ENCODE measurements around the gene FCRL3. TPM values are rescaled to one million over a fixed set of nuclear protein-coding genes. Genes with fewer than 3 reads are reported as not detected.
A peak's percentile ranks its signal among the peaks of the same experiment; 100 is the strongest.

The FCRL3 gene
- polyA plus RNA-seq, 6 donors from 2014 or later, result 129 to 322 (median 238) TPM

DNA sequence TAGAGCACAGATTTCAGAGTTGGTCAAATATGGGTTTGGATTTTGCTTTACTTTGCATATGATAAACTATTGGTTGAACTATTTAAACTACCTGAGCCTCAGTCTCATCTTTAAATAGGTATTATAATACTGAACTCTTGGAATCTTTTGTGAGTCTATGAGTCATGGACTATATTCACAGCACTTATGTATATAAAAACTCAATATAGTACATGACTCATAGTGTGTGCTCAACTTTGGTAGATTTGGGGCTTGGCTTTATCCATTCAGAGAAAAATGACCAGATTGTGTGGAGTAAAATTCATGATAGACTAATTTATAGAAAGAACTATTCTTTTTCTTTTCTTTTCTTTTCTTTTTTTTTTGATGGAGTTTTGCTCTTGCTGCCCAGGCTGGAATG is 28.7 kb downstream of the FCRL3 start:
- DNase-seq (no peak), ATAC-seq (ENCODE audit: low read depth in 2 of 2) (no peak)
- H3K4me1 Mint-ChIP-seq, result peaks cover 0 to 7% (median 4%) of the 10 kb centered on the region in 3 donors
- H3K36me3 Mint-ChIP-seq, result peaks cover 29 to 47% of the 10 kb centered on the region in 2 donors
- H3K9me3 Mint-ChIP-seq, result peaks cover 13 to 73% (median 49%) of the 10 kb centered on the region in 7 donors
- no peaks in the 10 kb centered on the region for H3K27me3 Mint-ChIP-seq
- peak overlapping the region in 1 of 8 donors; percentile 14 for H3K4me3 Mint-ChIP-seq
- no peak overlapping the region for H3K27ac Mint-ChIP-seq

DNA sequence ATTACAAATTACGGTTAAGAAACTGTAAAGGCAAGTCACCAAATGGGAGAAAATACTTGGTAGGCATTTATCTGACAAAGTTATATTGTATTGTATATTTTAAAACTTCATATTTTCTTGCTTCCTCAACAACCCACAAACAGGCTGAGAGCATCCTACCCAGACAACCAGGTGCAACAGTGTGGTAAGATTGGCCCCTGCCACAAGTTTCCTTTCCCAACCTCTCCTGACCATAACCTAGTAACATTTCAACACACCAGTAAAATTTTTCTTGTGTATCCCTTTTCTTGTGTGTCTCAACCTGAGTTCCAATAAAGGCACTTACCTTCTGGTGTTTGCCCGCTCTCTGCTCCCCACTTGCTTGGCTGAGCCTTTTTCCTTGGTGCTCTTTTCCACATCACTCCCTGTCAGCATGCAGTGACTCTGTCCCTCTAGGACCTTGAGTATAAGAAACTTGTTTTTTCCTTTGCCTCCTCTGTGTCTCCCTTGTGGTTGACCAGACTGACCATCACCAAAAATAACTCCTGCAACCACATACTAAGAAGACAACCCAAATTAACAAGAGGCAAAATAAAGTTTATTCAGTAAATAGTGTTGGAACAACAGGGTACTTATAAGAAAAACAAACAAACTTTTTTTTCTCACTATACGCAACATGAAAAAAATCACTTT is 40.9 kb downstream of the FCRL3 start:
- DNase-seq, result no peak
- H3K36me3 Mint-ChIP-seq, result peaks cover 9 to 16% of the 10 kb centered on the region in 2 donors
- H3K4me1 Mint-ChIP-seq, result peaks cover 33 to 53% (median 37%) of the 10 kb centered on the region in 3 donors

DNA sequence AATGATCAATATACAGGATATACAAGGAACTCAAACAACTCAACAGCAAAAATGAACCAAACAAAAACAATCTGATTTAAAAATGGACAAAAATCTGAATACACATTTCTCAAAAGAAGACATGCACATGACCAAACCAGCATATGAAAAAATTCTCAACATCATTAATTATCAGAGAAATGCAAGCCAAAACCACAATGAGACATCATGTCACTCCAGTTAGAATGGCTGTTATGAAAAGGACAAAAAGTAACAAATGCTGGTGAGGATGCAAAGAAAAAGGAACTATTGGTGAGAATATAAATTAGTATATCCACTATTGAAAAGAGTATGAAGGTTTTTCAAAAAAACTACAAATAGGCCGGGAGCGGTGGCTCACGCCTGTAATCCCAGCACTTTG is 42.0 kb downstream of the FCRL3 start:
- H3K27me3 Mint-ChIP-seq, result no peaks in the 10 kb centered on the region

More for the DNA sequence above, 40.9 kb downstream of the FCRL3 start:
- Mint-ChIP-seq H3K9me3 (peaks cover 0 to 9% (median 4%) of the 10 kb centered on the region in 7 donors), H3K27me3 (no peaks in the 10 kb centered on the region), H3K27ac (peak overlapping the region in 1 of 6 donors; percentile 64), H3K4me3 (peak overlapping the region in 1 of 8 donors; percentile 42)
- no peak for ATAC-seq (ENCODE audit: low read depth in 2 of 2)

DNA sequence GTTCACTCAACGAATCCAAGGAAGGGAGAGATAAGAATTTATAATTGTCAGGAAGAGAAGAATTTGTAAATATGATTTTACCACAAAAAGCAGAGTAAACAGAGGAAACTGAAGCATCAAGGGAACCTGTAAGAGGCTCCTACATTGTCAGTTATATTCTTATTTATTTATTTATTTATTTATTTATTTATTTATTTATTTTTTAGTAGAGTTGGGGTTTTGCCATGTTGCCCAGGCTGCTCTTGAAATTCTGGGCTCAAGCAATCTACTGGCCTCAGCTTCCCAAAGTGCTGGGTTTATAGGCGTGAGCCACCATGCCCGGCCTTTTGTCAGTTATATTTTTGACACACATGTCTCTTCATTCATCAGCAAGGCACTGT is 47.1 kb downstream of the FCRL3 start:
- Mint-ChIP-seq H3K4me3 (peak overlapping the region in 4 of 8 donors; percentile 35 to 85 (median 74)), H3K9me3 (peaks cover 0 to 2% (median 0%) of the 10 kb centered on the region in 7 donors), H3K27ac (peak overlapping the region in 2 of 6 donors; percentile 7 to 28), H3K27me3 (no peaks in the 10 kb centered on the region), H3K36me3 (no peaks in the 10 kb centered on the region), H3K4me1 (peaks cover 36 to 47% (median 37%) of the 10 kb centered on the region in 3 donors)
- no peak for DNase-seq
- ATAC-seq (ENCODE audit: low read depth in 2 of 2), result peak; percentile 9 to 12

More for the DNA sequence above, 42.0 kb downstream of the FCRL3 start:
- H3K4me3 Mint-ChIP-seq, result no peak overlapping the region
- peaks cover 9 to 16% of the 10 kb centered on the region in 2 donors for H3K36me3 Mint-ChIP-seq
- ATAC-seq (ENCODE audit: low read depth in 2 of 2), result no peak
- peaks cover 0 to 9% (median 3%) of the 10 kb centered on the region in 7 donors for H3K9me3 Mint-ChIP-seq
- H3K27ac Mint-ChIP-seq, result peak overlapping the region in 1 of 6 donors; percentile 58
- H3K4me1 Mint-ChIP-seq, result peaks cover 37 to 57% (median 40%) of the 10 kb centered on the region in 3 donors
- no peak for DNase-seq

DNA sequence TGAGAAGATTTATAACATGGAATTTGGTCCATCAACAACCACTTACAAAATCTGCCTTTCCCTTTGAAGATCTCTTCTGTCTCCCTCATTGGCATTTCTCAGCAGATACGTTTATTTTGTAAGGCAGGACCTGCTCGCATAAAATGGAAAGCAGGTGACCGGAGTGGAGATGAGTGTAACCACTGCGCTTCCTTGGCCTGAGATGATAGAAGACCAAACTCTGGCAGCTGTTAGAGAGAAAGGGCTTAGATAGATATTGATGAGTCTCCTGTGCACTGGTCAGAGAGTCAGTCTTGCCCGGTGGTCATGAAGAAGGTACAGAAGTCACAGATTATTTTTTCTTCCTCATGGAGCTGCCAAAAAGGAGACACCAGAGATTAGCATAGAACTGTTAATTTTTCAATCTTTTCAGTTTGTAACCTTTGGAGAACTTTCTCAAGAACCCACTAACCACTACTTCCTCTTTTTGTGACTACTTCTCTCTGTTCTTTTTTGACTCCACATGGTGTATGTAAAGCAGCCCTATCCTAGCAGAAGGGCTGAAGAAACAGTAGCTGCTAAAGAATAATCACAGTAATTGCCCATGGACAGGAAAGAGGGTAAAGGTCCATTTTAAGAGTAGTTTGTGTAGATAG is 47.6 kb downstream of the FCRL3 start:
- H3K9me3 Mint-ChIP-seq, result peaks cover 0 to 2% (median 0%) of the 10 kb centered on the region in 7 donors
- DNase-seq (peak; percentile 78), ATAC-seq (ENCODE audit: low read depth in 2 of 2) (peak; percentile 99)
- no peaks in the 10 kb centered on the region for H3K27me3 Mint-ChIP-seq
- H3K4me3 Mint-ChIP-seq, result peak overlapping the region; percentile 18 to 85 (median 70)
- peaks cover 32 to 42% (median 36%) of the 10 kb centered on the region in 3 donors for H3K4me1 Mint-ChIP-seq
- no peaks in the 10 kb centered on the region for H3K36me3 Mint-ChIP-seq
- H3K27ac Mint-ChIP-seq, result peak overlapping the region in 4 of 6 donors; percentile 7 to 88 (median 25)

DNA sequence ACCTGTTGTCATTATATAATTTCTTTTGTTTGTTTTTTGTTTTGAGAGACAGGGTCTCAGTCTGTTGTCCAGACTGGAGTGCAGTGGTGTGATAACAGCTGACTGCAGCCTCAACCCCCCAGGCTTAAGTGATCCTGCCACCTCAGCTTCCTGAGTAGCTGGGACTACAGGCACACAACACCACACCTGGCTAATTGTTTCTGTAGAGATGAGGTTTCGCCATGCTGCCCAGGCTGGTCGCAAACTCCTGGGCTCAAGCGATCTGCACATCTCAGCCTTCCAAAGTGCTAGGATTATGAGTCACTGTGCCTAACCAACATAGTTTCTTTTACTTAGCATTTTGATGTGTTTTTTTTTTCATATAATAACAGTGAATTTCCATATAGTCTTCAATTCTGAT is 52.3 kb downstream of the FCRL3 start:
- Mint-ChIP-seq H3K9me3 (no peaks in the 10 kb centered on the region), H3K36me3 (no peaks in the 10 kb centered on the region), H3K27me3 (no peaks in the 10 kb centered on the region), H3K4me1 (peaks cover 37 to 44% (median 43%) of the 10 kb centered on the region in 3 donors), H3K27ac (no peak overlapping the region), H3K4me3 (no peak overlapping the region)
- DNase-seq (no peak), ATAC-seq (ENCODE audit: low read depth in 2 of 2) (no peak)

DNA sequence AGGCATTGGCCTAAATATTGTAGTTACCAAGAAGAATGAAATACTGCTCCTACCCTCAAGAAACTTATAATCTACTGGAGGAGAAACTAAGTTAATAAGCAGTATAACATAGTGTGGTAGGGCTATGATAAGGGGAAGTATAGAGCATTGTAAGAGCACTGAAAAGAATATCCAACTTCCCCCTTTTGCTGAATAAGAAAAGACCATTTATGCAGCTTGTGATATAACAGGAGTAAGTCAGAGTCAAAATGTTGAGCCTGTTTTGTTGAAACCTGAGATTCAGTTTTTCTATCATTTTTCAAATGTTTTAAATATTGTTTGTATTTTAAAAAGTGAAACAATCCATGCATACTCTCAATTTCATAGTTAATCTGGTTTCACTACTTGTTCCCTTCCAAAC is 54.4 kb downstream of the FCRL3 start:
- no peaks in the 10 kb centered on the region for H3K36me3 Mint-ChIP-seq
- peak; percentile 89 to 96 for ATAC-seq (ENCODE audit: low read depth in 2 of 2)
- no peak overlapping the region for H3K4me3 Mint-ChIP-seq
- peak; percentile 27 for DNase-seq
- H3K27me3 Mint-ChIP-seq, result no peaks in the 10 kb centered on the region
- H3K9me3 Mint-ChIP-seq, result no peaks in the 10 kb centered on the region
- H3K27ac Mint-ChIP-seq, result no peak overlapping the region
- H3K4me1 Mint-ChIP-seq, result peaks cover 16 to 22% (median 22%) of the 10 kb centered on the region in 3 donors

DNA sequence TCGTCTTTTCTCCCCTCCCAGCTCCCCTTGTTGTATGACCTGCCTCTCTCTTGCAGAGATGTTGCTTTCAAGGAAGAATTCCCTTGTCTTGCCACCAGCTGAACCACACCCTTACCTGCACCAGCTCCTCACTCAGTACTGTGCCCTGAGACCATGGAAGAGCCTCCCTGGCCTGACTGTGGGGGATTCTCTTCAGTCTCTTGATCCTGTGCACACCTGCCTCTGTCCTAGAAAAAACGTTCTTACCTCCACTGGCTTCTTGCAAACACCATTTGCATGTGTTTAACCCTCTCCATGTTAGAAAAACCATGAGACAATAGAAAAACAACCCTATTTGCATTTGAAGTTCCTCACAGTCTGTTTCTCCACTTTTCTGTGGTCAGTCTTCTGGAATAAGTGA is 59.4 kb downstream of the FCRL3 start:
- Mint-ChIP-seq H3K36me3 (no peaks in the 10 kb centered on the region), H3K27me3 (peaks cover 11 to 14% (median 14%) of the 10 kb centered on the region in 3 donors), H3K4me1 (peaks cover 16 to 32% (median 19%) of the 10 kb centered on the region in 3 donors), H3K9me3 (no peaks in the 10 kb centered on the region), H3K27ac (no peak overlapping the region), H3K4me3 (no peak overlapping the region)
- DNase-seq (no peak), ATAC-seq (ENCODE audit: low read depth in 2 of 2) (no peak)

DNA sequence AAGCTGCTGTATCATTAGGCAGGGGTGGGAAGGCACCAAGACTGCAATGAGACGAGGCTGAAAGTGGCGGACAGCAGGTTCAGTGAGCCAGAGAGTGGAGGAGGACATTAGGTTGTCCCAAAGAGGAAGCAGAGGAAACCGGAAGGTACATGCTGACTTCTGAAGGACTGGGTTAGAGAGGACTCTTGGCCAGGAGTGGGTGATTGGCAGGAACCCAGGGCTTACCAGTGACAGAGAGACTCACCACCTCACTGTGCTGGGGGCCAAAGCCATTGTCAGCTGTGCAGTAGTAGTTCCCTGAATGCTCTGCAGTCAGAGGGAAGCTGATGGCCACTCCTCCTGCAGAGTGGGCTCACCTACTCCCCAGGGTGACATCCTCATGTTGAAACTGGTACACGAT is 60.8 kb downstream of the FCRL3 start:
- no peak overlapping the region for H3K4me3 Mint-ChIP-seq
- ATAC-seq (ENCODE audit: low read depth in 2 of 2) (no peak), DNase-seq (no peak)
- H3K36me3 Mint-ChIP-seq, result no peaks in the 10 kb centered on the region
- H3K27me3 Mint-ChIP-seq, result peaks cover 14 to 16% (median 14%) of the 10 kb centered on the region in 3 donors
- H3K9me3 Mint-ChIP-seq, result no peaks in the 10 kb centered on the region
- peaks cover 2 to 19% (median 5%) of the 10 kb centered on the region in 3 donors for H3K4me1 Mint-ChIP-seq
- H3K27ac Mint-ChIP-seq, result peak overlapping the region in 1 of 6 donors; percentile 75

DNA sequence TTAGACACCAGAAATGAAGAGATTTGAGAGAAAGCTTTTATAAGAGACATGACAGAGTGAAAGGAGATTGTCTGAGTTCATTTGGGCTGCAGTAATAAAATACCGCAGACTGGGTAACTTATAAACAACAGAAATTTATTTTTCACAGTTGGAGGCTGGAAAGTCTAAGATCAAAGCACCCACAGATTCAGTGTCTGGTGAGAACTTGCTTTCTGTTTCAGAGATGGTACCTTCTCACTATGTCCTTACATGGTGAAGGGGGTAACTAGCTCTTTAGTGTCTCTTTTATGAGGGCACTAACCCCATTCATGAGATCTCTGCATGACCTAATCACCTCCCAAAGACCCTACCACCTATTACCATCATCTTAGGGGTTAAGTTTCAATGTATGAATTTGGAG is 71.8 kb downstream of the FCRL3 start:
- H3K9me3 Mint-ChIP-seq, result peaks cover 0 to 9% (median 0%) of the 10 kb centered on the region in 7 donors
- no peak for DNase-seq
- peaks cover 6 to 16% (median 14%) of the 10 kb centered on the region in 3 donors for H3K27me3 Mint-ChIP-seq
- H3K27ac Mint-ChIP-seq, result no peak overlapping the region
- peaks cover 7 to 15% (median 9%) of the 10 kb centered on the region in 3 donors for H3K4me1 Mint-ChIP-seq
- peaks cover 3 to 8% of the 10 kb centered on the region in 2 donors for H3K36me3 Mint-ChIP-seq
- ATAC-seq (ENCODE audit: low read depth in 2 of 2), result no peak
- H3K4me3 Mint-ChIP-seq, result no peak overlapping the region

Other genes starting within 250 kb of the FCRL3 start
- 100 to 1,000 TPM in 2 of 6 donors, 10 to 100 TPM in 4; 31.3 to 138 (median 82.3) TPM for gene FCRL5, start 148.3 kb downstream of the FCRL3 start, polyA plus RNA-seq (ENCODE audit: low read depth in 6 of 6)
- gene FCRL4, start 102.7 kb downstream of the FCRL3 start, polyA plus RNA-seq (ENCODE audit: low read depth in 6 of 6), result under 1 TPM in 3 of 6 donors, not detected in 3; 0.08 to 0.23 (median 0.09) TPM
- gene FCRL2, start 76.4 kb upstream of the FCRL3 start, polyA plus RNA-seq (ENCODE audit: low read depth in 6 of 6), result 10 to 100 TPM; 26.1 to 98.4 (median 41.4) TPM
- 100 to 1,000 TPM; 294 to 743 (median 458) TPM for gene FCRL1, start 119.4 kb upstream of the FCRL3 start, polyA plus RNA-seq (ENCODE audit: low read depth in 6 of 6)
- not detected for gene CD5L, start 141.0 kb upstream of the FCRL3 start, polyA plus RNA-seq (ENCODE audit: low read depth in 6 of 6)

All from naive B cell (primary cell).